KG1 (cell line): ENCODE measurements around the gene BANP.
"Not testable (repeated sequence)": the region's sequence is repeated elsewhere in the genome, so short reads cannot be mapped to it uniquely, and the experiment has no call there.

ENCODE experiments used
- DNase-seq: peaks from one replicate; lab custom pipeline; 2025; lab: John Stamatoyannopoulos, UW

BANP gene, protein sequence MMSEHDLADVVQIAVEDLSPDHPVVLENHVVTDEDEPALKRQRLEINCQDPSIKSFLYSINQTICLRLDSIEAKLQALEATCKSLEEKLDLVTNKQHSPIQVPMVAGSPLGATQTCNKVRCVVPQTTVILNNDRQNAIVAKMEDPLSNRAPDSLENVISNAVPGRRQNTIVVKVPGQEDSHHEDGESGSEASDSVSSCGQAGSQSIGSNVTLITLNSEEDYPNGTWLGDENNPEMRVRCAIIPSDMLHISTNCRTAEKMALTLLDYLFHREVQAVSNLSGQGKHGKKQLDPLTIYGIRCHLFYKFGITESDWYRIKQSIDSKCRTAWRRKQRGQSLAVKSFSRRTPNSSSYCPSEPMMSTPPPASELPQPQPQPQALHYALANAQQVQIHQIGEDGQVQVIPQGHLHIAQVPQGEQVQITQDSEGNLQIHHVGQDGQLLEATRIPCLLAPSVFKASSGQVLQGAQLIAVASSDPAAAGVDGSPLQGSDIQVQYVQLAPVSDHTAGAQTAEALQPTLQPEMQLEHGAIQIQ

DNA sequence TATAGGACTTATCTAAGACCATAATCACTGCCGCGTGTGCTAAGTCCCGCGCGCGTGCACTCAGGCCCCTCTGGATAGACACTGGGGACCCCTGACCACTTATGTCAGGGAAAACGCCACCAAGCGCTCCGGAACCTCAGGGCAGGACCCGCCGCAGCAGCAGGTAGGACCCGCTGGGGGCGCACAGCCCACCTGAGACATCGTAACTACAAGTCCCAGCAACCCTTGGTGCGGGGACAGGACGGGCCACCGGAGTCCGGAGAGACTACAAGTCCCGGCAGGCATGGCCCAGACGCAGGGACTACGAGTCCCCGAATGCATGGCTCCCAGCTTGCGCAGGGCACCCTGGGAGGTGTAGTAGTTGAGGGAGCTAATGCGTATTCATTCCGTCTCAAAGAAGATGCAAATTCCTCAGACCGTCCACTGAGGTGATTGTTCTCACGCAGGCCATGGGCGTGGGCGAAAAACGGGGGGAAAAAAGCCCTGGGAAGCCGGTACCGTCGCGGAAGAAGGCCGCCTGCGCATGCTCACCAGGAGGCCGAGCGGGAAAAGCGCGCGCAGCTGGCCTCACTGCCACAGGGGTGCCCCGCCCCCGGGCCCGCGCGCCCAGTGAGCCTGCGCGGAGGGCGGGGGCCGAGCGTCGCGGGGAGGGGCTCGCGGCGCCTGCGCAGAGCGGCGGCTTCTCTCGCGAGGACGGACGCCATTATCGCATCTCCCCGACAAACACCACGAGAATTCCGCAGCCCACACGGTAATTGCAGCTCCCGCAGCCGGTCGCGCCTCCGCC lies at the start of gene BANP:
BANP (plus strand) TSS at position 670 of the 787 bp plus-strand sequence. CDS start 23,682 bp downstream, outside the sequence.
- DNase-seq: peak; percentile 96

DNA sequence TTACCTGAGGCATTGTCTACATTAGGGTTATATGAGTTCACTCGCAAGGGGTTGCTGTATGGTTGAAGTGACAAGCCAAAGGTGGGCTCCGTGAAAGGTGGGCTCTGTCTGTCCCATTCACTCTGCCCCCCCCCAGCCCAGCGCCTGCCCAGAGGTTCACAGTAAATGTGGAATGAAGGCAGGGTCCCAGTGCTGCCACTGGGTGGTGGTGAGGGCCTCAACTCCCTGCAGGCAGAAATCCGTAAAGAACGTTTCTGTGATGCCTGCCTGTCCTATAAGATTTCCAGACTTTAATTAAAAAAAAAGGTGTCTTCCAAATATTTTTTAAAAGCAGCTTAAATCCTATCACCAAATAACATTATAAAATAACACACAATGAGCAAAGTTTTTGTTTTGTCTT lies 46.3 kb upstream of the BANP start:
- not testable (repeated sequence) for DNase-seq

DNA sequence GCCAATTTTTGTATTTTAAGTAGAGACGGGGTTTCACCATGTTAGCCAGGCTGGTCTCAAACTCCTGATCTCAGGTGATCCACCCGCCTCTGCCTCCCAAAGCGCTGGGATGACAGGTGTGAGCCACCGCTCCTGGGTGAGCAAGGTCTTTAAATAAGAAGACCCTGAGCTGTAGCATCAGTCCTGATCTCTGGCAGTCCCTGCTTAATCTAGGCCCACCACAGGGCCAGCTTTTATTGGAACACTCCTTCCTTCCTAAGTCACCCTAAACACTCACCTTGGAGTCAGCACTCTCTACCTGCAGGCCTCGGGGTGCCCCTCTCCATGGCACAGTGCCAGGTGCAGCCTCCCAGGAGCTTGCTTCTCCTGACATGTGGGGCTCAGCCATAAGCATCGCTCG lies 45.7 kb upstream of the BANP start:
- not testable (repeated sequence) for DNase-seq

DNA sequence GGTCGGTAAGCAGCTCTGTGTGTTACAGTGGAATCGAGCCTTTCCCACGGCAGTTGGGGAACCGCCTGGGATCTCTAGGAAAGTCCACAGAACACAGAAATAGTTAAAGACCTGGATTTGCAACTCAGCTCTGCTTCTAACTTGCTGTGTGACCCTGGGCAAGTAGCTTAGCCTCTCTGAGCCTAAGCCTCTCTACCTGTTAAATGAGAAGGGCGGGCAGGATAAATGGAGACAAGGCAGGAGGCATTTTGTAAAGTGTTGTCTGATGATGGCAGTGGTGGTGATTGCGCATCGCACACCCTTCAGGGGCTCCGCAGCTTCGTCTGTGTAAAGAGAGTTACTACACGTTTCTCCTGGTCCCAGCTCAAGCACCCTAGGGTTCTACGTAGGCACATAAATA lies 43.1 kb upstream of the BANP start:
- not testable (repeated sequence) for DNase-seq

DNA sequence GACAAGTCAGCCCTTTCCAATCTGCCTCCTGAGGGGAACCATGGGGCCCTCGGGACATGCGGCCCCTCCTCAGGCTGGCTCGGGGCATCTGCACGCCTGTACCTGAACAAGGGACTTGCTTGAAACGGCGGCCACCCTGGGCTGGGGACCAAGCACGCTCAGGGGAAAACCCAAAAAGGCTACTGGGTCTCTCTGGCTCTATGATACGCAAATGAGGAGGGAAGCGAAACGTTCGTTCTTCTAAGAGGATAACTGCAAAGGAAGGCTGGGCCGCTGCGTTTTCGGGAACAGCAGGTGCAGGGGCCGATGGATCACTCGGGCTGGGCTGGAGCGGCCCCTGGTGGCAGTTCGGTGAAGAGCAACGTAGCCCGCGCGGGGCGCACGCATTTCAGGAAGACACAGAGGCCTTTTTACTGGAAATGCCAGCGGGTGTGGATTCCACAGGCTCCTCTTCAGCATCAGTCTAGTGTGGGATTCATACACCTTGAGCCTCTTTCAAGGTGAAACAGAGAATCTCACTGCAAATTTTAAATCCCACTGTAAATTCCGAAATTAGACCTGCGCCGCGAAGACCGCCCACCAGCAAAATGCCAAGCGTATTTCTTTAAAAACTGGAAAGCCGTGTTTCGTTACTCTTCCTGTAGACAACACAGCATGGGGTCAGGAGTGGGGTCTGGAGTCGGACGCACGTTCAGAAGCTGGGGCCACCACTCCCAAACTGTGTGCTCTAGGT lies 41.9 kb upstream of the BANP start:
- peak; percentile 63 for DNase-seq

DNA sequence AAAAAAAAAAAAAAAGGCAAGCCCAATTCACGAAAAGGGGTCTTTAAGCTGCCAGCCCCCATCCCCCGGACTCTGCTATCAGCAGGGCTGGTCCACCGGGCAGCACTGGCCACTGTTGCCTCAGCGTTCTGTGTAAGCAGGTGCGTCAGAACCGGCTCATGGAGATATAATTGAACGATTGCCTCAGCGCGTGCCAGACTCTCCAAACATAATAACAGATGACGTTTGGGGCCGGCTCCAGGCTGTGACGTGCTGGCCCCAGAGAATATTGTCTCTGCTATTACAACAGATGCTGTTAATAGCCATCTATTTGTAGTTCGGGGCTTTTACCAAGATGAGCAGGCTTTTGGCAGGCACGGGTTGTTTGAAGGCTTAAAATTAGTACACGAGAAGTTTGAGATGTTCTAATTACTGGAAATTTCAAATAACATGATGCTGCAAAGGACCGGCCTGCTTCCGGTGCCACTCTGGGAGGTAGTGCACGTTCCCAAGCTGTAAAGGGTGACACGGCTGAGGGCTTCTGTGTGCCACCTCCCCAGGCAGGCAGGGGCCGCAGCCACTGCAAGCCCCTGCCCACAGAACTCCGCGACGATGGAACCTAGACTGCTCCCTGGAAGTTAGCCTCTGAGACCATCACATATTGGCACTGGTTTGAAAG lies 40.0 kb upstream of the BANP start:
- DNase-seq: not testable (repeated sequence)

DNA sequence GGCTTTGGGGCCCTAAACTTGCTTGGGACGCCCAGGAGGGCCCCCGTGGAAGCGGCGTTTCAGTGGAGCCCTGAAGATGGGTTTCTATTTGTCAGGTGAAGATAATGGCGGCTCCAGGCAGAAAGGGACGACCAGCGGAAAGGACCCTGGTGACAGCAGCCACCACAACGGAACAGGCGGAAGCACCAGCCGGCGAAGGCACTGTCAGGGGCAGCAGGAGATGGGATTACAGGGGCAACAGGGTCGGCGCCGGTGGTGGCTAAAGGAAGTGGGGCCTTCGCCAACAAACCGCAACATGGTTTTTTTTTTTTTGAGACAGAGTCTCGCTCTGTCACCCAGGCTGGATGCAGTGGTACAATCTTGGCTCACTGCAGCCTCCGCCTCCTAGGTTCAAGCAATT lies 38.5 kb upstream of the BANP start:
- not testable (repeated sequence) for DNase-seq

DNA sequence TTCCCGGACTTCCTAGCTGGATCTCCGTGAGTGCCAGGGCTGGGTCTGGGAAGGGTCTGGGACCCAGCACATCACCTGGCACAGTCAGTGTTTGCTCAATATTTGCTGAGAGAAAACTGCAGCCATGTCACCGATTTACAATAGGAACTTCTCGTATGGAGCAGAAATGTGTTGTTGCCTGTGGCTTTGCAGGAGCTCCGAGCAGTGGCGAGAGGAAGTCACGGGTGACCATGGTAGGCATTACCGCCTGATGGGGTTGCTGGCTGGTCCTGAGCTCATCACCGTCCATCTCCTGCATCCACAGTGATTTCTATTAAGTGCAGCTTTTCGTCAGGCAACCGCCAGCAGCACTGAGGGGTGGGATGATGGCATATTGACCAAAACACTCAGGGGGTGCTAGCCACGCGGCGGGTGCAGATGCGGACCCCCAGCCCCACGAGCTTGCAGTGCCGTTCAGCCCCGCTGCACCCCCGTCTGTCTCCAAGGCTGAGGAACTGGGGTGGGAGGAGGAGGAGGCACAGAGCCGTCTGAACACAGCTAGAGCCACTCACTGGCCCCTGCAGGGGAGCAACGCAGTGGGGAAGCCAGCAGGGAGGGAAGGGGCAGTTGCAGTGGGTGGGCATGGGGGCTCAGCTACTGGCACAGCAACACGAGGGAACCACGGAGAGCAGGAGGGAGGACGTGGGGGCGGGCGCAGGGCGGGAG lies 37.1 kb upstream of the BANP start:
- DNase-seq: not testable (repeated sequence)

DNA sequence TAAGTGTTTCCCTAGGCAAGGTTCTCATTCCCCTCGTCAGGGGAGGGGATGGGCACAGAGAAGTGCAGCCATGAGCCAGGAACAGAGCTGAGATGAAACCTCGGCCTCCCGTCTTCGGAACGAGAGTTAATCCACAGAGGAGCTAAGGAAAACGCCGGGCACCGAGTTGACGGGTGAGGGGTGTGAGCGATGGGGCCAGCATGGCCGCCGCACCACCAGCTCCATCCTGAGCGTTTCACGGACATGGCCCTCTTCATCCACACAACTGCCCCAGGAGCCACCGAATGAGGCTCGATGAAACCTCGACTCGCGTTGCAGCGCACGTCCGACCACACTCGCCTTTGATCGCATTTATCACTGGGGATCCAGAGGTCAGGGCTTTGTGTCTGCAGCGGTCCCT lies 36.4 kb upstream of the BANP start:
- DNase-seq: no peak

DNA sequence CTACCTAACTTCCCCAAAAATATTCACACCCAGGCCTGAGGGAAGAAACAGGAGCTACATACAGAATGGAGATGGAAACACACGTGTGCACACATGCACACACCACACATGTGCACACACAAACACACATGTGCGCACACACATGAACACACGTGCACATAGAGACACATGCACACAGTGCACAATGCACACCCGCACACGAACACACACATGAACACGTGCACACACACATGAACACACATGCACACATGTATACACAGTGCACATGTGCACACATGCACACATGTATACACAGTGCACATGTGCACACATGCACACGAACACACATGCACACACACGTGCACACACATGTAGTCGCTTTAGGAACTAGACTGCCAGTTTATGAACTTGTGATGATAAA lies 33.7 kb upstream of the BANP start:
- DNase-seq: no peak

DNA sequence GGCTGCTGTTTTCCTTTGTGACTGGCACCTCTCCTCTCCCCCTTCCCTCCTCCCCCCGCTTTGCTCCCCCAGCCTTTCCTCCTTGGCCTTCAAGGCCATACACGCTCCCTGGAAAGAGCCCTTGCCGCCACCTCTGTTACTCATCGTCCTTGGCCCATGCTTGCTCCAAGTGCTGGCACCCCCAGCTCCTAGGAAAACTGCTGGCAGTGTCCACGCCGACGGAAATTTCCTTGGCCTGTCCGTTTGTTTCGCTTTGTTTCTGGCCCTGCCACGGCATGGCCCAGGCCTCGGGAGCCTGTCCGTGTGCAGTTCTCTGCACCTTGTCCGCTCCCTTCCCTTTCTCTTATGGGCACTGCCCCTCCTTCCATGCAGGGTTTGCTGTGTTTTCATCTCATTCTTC lies 32.9 kb upstream of the BANP start:
- no peak for DNase-seq

DNA sequence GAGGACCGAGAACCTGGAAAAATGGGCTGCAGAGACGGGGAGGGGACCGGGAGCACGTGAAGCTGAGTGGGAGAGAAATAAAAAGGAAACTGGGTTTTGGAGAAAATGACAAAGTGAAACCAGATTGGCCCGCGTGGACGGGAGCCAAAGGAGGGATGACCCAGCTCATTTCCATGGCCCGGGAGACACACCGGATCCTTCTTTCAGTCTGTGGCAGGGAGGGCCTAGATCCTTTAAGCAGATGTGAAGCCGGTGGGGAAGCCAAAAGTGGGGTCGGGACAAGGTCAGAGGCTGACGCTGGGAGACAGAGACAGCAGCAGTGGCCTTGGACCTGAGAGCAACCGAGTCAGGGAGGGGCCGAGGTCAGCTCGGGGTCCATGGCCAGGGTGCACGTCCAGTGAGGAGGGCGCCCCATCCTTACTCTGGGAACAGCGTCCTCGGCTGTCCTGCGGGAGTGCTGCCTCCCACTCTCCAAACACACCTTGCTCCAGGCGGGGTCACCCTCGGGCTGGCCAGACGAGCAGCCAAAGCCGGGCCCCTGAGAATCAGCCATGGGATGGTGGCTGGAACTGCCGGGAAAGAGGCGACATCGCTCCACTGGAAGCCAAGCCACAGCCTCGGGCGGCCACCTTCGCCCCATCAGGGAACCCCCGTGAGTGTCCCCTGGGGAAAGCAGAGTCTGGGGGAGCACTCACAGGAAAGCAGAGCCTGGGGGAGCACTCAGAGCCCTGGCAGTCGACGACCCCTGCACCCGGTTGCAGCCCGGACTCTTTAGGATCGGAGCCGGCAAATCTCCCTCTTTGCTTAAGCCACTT lies 32.2 kb upstream of the BANP start:
- no peak for DNase-seq

DNA sequence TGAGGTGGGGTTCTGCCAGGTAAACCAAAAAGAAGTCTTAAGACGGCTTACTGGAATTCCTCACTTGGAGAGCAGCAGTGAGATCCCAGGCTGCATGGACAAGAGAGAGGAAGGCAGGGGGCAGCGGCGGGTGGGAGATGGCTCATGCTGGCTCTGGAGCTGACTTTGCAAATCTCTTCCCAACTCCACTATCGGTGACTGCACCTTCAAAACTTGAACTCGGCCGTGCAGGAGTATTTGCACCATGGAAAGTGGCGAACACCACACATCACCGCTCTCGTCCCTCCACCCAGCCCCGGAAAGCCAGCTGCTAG lies 31.6 kb upstream of the BANP start:
- no peak for DNase-seq

DNA sequence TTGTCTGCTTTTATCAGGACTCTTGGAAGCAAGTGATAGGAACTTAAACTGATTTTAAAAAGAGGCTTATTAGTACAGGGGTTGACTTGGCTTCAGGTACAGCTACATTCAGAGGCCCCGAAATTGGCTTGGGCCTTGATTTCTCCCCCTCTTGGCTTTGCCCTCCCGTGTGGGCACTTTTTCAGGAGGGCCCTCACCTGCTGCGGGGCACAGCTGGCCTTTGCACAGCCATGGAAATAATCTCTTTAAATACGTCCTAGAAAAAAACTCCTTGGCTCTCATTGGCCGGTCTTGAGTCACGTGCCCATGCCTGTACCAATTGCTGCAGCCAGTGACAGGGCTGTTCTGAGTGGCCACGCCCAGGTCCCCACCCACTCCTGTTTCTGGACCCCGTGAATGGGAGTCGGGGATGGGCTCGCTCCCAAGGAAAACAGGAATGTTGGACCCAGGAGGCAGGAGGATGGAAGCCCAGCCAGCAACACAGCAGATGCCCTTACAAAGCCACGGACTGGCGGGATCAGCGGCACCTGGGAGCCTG lies 29.9 kb upstream of the BANP start:
- DNase-seq: no peak

DNA sequence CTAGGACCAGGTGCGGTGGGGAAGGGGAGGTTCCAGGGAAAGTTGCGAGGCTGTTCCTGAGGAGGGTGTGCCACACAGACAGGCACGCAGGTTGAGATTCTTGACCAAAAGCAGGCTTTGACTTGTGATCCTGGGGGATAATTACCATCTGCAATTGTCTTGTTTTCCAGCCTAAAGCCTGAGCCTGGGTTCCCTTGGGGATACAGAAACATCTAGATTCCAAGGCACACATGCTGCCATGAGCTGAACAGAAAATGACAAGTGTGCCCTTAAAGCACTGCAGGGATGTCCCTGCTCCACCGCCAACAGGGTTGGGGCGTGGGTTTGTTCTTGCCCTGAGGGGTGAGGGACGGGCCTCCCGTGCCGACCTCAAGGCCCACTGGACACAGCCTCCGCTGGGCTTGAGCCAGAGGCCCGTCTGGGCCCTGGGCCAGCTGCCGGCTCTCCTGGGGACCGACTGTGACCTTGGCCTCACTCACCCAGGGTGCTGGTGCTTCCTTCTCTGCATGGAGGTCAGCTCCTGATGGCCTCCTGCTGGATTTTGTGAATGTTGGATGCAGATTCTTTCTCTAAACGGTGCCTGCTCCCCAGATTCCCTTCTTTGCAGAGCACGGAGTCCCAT lies 28.9 kb upstream of the BANP start:
- no peak for DNase-seq

DNA sequence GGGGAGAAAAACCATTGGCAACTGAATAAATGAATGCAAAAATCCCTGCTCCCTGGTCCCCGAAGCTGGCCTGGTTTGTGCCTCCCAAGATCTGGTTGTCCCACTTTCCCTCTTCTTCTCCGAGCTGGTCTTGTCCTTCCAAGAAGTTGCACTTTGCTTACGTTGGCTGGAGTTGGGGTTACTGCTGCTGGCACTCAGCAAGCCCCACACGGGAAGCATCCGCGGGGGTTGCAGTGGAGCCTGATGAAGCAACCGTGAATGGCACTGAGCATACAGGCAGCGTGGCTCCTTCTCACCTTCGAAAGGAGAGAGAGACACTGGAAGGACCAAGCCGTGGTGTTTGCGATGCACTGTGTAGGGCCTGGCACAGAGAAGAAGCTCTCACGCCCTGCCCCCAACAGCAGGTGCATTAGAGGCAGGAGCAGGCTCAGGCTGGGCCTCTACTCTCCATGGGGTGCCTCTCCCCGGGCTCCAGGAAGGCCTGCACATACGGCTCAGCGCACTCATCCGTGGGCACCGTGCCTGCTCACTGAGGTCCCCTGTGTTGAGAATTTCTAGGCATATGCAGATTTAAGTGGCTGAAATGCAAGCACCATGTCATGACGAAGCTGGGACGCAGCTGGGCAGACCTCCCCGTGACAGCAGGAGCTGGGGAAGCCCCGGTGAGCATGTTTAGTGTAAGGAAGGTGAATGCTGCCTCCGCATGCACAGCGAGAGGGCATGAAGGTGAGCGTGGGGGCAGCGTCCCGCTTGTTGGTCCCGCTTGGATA lies 27.0 kb upstream of the BANP start:
- DNase-seq: no peak

DNA sequence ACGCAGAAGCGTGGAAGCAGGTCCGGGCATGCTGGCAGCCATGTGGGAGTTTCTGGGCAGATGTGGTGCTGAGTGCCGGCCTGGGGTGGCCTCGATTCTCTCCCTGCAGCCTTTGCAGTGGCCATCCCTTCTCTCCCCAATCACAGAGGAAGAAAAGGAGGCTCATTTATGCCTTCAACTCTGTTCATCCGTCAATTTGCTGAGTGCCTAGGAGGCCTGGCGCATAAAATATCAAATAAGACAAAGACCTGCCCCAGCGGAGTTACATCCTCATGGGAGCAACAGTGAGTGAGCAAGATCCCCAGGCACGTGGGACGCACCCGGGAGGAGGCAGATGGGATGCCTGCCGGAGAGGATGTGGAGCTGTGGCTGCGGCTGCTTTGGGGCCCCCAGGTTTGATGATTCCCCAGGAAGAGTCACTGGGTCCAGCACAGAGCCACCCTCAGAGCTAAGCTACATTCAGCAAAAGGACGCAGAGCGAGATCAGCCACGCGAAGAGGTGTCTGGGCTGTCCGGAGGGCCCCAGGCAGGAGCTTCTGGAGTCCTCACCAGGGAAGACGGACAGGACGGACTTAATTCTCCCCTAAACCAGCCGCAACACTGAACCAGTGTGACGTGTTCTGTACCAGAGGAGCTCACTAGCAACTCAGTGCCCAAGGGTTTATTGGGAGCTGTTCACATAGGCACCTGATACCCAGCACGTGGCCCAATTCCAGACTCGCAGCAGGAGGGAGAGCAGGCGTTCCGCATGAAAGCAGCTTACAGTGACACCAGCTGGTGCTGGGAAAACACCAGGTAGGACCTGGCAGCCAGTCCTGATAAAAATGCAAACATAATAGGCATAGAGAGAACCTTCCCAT lies 26.2 kb upstream of the BANP start:
- DNase-seq: no peak
